Subcutaneous abdominal adipose tissue (tissue), 5 donors: ENCODE results near the gene MCRIP1.

Experiments used
- H3K27ac ChIP-seq: one replicate; pipeline ENCODE4 v1.7.0; 2013; ENCODE audit warnings: low read depth, mild to moderate bottlenecking, inconsistent platforms, low read length, moderate library complexity
- H3K27me3 ChIP-seq, 5 donors: one replicate each; pipeline ENCODE4 v1.7.0; 2013; ENCODE audit warnings: low read length in 5 of 5, inconsistent platforms in 1 of 5; ENCODE audit not compliant: control insufficient read depth in 5 of 5, insufficient read depth in 4 of 5
- H3K36me3 ChIP-seq, 5 donors: one replicate each; pipeline ENCODE4 v1.7.0; 2013; ENCODE audit warnings: low read length in 5 of 5; ENCODE audit not compliant: control insufficient read depth in 5 of 5, insufficient read depth in 5 of 5
- H3K4me1 ChIP-seq, 5 donors: one replicate each; pipeline ENCODE4 v1.7.0; 2013; ENCODE audit warnings: low read length in 5 of 5, mild to moderate bottlenecking in 3 of 5, moderate library complexity in 1 of 5; ENCODE audit not compliant: control insufficient read depth in 5 of 5, insufficient read depth in 5 of 5
- H3K4me3 ChIP-seq, 5 donors: one replicate each; pipeline ENCODE4 v1.7.0; 2013; ENCODE audit warnings: low read length in 5 of 5, low read depth in 1 of 5
- H3K9ac ChIP-seq, 5 donors: one replicate each; pipeline ENCODE4 v1.7.0; 2013; ENCODE audit warnings: low read length in 5 of 5, mild to moderate bottlenecking in 4 of 5, moderate library complexity in 3 of 5
- H3K9me3 ChIP-seq, 5 donors: one replicate each; pipeline ENCODE4 v1.7.0; 2013; ENCODE audit warnings: low read length in 5 of 5; ENCODE audit not compliant: control insufficient read depth in 5 of 5
- donor health status: healthy.
- donor health status: healthy.
- donor health status: healthy.
- donor health status: healthy.
- donor health status: healthy.

The MCRIP1 gene

GRCh38 chr17:81810892-81811704 lies 22.0 kb downstream of the MCRIP1 start:
- no peak overlapping the region for H3K9ac ChIP-seq
- no peak overlapping the region for H3K27ac ChIP-seq
- H3K36me3 ChIP-seq: no peaks in the 10 kb centered on the region
- H3K4me3 ChIP-seq: no peak overlapping the region
- peaks cover 20 to 71% (median 63%) of the 10 kb centered on the region in 5 donors for H3K27me3 ChIP-seq
- no peaks in the 10 kb centered on the region for H3K9me3 ChIP-seq
- no peaks in the 10 kb centered on the region for H3K4me1 ChIP-seq

DNA sequence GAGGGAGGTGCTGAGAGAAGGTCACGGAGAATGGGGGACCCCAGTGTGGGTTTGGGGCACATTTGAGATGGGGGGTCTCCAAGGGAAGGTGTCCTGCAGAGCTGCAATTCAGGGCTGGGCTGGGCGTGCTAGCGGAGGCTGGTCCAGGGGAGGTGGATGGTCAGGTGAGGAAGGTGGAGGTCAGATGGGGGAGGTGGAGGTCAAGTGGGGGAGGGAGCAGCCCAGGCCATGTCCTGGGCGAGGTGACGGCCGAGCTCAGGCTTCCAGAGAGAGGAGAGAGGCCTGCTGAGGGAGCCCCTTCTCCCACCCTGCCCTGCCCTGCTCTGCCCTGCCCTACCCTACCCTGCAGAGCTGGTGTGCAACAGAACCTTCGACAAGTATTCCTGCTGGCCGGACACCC lies 22.6 kb downstream of the MCRIP1 start:
- Histone ChIP-seq H3K9me3 (no peaks in the 10 kb centered on the region), H3K9ac (no peak overlapping the region), H3K4me3 (no peak overlapping the region), H3K4me1 (no peaks in the 10 kb centered on the region), H3K27me3 (peaks cover 20 to 76% (median 67%) of the 10 kb centered on the region in 5 donors), H3K27ac (no peak overlapping the region), H3K36me3 (no peaks in the 10 kb centered on the region)

DNA sequence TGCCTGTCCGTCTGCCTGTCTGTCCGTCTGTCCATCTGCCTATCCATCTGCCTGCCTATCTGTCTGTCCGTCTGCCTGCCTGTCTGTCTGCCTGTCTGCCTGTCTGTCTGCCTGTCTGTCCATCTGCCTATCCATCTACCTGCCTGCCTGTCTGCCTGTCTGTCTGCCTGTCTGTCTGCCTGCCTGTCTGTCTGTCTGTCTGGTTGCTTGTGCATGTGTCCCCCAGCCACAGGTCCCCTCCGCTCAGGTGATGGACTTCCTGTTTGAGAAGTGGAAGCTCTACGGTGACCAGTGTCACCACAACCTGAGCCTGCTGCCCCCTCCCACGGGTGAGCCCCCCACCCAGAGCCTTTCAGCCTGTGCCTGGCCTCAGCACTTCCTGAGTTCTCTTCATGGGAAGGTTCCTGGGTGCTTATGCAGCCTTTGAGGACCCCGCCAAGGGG lies 23.5 kb downstream of the MCRIP1 start:
- Histone ChIP-seq H3K9me3 (no peaks in the 10 kb centered on the region), H3K9ac (no peak overlapping the region), H3K27me3 (peaks cover 26 to 74% (median 70%) of the 10 kb centered on the region in 5 donors), H3K4me1 (peaks cover 0 to under 1% (median 0%) of the 10 kb centered on the region in 5 donors), H3K4me3 (no peak overlapping the region), H3K27ac (no peak overlapping the region), H3K36me3 (no peaks in the 10 kb centered on the region)

GRCh38 chr17:81808778-81809555 lies 24.1 kb downstream of the MCRIP1 start:
- Histone ChIP-seq H3K9me3 (no peaks in the 10 kb centered on the region), H3K4me1 (peaks cover 0 to 5% (median 0%) of the 10 kb centered on the region in 5 donors), H3K27ac (no peak overlapping the region), H3K9ac (no peak overlapping the region), H3K4me3 (no peak overlapping the region), H3K36me3 (no peaks in the 10 kb centered on the region), H3K27me3 (peaks cover 27 to 76% (median 72%) of the 10 kb centered on the region in 5 donors)

- H3K9me3 ChIP-seq: no peaks in the 10 kb centered on the region
- no peaks in the 10 kb centered on the region for H3K36me3 ChIP-seq
- no peak overlapping the region for H3K9ac ChIP-seq
- no peak overlapping the region for H3K4me3 ChIP-seq
- H3K4me1 ChIP-seq: peaks cover 0 to 5% (median 0%) of the 10 kb centered on the region in 5 donors
- peaks cover 36 to 83% (median 70%) of the 10 kb centered on the region in 5 donors for H3K27me3 ChIP-seq
- H3K27ac ChIP-seq: no peak overlapping the region
These were observed 25.3 kb downstream of the MCRIP1 start for GRCh38 chr17:81807839-81808238.

DNA sequence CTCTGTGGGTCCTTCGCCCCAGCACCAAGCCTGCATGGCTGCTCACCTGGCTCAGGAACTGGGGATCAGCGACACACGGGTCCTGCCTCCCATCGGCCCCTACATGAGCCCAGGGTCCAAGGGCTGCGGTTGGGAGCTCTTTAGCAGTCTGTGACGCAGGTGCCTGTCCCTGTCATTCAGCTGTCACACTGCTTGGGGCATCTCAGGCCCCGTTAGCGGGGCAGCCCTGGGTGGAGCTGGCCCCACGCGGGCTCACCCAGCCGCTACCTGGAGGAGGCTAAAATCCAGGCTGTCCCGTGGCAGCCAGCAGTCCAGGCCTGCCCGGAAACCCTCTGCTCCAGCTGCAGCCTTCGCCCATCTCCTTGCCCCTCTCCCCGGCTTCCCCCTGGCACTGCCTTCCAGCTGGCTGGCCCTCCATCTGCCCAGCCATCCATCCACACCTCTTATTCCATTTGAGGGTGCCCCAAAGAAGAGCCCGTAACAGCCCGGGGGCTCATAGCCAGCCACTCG lies 25.8 kb downstream of the MCRIP1 start:
- Histone ChIP-seq H3K27me3 (peaks cover 39 to 84% (median 74%) of the 10 kb centered on the region in 5 donors), H3K4me1 (peaks cover 0 to 5% (median 0%) of the 10 kb centered on the region in 5 donors), H3K27ac (no peak overlapping the region), H3K9me3 (no peaks in the 10 kb centered on the region), H3K36me3 (no peaks in the 10 kb centered on the region), H3K4me3 (no peak overlapping the region), H3K9ac (no peak overlapping the region)

GRCh38 chr17:81806461-81807209 lies 26.5 kb downstream of the MCRIP1 start:
- Histone ChIP-seq H3K4me1 (peaks cover 0 to 5% (median 0%) of the 10 kb centered on the region in 5 donors), H3K4me3 (no peak overlapping the region), H3K27me3 (peaks cover 44 to 87% (median 77%) of the 10 kb centered on the region in 5 donors), H3K27ac (no peak overlapping the region), H3K9ac (no peak overlapping the region), H3K36me3 (no peaks in the 10 kb centered on the region), H3K9me3 (no peaks in the 10 kb centered on the region)

GRCh38 chr17:81805707-81806460 lies 27.2 kb downstream of the MCRIP1 start:
- H3K9me3 ChIP-seq: no peaks in the 10 kb centered on the region
- H3K36me3 ChIP-seq: no peaks in the 10 kb centered on the region
- peaks cover 0 to 5% (median 0%) of the 10 kb centered on the region in 5 donors for H3K4me1 ChIP-seq
- H3K27ac ChIP-seq: no peak overlapping the region
- H3K4me3 ChIP-seq: no peak overlapping the region
- peaks cover 50 to 87% (median 77%) of the 10 kb centered on the region in 5 donors for H3K27me3 ChIP-seq
- no peak overlapping the region for H3K9ac ChIP-seq
